DND-41 (cell line): ENCODE results near the gene SKAP1.

Source experiments
- EZH2 ChIP-seq: IDR thresholded peaks from 3 replicates; pipeline ENCODE4 v1.6.1; 2012; ENCODE audit warnings: borderline replicate concordance, low read depth, mild to moderate bottlenecking, moderate library complexity, low read length, inconsistent platforms; ENCODE audit not compliant: severe bottlenecking
- TF ChIP-seq, protein P1 (sequence below): IDR thresholded peaks from 2 replicates; pipeline ENCODE4 v1.5.1; 2012; ENCODE audit warnings: borderline replicate concordance, low read length, moderate library complexity, mild to moderate bottlenecking; ENCODE audit not compliant: poor library complexity, severe bottlenecking; ENCODE audit errors: extremely low read depth

DNA sequence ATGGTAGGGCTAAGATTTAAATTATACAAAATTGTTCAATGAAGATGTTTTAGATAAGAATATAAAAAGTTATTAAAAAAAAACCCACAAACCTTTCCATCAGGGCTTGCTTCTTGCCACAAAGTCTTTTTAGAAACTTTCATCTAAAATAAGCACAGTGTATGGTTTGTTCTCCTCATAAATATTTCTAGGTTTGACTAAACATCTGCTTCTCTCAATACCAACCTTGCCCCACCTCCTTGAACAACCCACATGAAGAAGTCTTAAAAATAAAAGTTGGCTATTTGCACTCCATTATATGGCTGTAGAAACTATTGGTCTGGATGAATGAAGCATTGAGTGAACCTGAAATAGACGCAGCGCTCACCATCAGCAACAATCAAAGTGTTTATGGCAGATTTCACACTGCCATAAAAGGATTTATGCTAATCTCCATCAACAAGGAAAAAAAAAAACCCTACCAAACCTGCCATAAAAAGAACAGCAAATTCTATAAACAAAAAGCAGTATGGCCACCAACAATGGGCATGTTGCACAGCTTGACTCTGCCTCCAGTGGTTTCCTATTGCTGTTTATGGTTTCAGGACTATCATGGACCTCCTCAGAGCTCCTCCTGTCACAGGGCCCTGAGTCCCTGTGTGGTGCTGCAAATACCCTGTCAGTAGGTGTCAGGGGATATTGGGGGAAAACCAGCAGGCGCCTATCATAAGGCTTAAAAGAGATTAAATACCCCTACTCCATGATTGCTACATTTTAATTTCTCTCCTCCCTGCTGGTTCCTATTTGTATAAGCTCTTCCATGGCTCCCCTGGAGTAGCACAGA is 284.8 kb downstream of the SKAP1 start:
- TF ChIP-seq, protein P1, sequence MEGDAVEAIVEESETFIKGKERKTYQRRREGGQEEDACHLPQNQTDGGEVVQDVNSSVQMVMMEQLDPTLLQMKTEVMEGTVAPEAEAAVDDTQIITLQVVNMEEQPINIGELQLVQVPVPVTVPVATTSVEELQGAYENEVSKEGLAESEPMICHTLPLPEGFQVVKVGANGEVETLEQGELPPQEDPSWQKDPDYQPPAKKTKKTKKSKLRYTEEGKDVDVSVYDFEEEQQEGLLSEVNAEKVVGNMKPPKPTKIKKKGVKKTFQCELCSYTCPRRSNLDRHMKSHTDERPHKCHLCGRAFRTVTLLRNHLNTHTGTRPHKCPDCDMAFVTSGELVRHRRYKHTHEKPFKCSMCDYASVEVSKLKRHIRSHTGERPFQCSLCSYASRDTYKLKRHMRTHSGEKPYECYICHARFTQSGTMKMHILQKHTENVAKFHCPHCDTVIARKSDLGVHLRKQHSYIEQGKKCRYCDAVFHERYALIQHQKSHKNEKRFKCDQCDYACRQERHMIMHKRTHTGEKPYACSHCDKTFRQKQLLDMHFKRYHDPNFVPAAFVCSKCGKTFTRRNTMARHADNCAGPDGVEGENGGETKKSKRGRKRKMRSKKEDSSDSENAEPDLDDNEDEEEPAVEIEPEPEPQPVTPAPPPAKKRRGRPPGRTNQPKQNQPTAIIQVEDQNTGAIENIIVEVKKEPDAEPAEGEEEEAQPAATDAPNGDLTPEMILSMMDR = no peak
- no peak for TF ChIP-seq EZH2
